HG03103 (cell line): ENCODE data around the gene TMC1.
A peak's percentile ranks its signal among the peaks of the same experiment; 100 is the strongest.
"Not testable (repeated sequence)": the region's sequence is repeated elsewhere in the genome, so short reads cannot be mapped to it uniquely, and the experiment has no call there.

Experiments
- ATAC-seq: cut with Tn5 transposase; IDR thresholded peaks from one replicate; pipeline ENCODE4 v1.9.1; 2021; ENCODE audit warnings: low read depth; ENCODE audit not compliant: unreplicated experiment

The TMC1 gene

DNA sequence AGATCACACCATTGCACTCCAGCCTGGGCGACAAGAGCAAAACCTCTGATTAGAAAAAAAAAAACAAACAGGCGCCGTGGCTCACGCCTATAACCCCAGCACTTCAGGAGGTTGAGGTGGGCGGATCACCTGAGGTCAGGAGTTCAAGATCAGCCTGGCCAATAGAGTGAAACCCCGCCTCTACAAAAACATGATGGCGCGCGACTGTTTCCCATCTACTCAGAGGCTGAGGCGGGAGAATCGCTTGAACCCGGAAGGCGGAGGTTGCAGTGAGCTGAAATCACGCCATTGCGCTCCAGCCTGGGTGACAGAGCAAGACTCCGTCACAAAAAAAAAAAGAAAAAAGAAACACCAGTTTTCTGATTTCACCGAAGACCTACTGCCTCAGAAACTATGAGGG, at the start of gene TMC1:
TMC1 (plus strand) TSS at position 193 of the 400 bp plus-strand sequence. CDS start 127,041 bp downstream, outside the sequence.
- not testable (repeated sequence) for ATAC-seq

DNA sequence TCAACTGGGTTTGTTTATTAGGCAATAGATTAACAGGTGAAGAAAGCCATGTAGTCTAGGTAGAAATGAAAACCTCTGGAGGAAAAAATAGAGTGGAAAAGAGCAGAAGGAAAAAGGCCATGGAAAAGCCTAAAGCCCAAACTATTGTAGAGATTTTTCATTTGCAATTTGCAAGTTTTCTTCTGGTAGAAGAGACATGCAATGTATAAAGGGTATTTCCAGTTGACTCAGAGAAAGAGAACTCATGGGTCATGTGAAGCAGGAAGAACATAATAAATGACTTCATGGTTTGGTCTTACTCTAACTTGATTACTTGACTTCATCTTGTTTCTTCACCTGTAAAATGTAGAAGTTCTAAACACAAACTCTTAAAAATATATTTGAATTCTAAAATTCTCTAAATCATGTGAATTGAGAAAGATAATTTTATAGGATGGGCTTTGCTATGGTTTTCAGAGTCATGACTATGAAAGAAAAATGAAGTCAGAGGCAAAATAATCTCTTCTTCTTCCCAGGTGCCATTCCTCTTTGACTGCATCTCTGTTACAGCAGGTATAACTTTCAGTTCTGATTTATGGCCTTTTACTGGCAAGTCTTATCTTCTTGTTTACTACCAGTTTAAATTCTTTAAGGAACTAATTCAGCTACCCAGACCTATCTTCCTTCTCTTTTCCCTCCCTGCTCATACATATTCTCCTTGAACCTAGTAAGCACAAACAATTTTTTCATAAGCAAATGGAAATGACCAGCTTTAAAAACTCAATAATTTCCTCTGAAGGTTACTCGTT, 47.7 kb upstream of the TMC1 start:
- peak; percentile 59 for ATAC-seq

DNA sequence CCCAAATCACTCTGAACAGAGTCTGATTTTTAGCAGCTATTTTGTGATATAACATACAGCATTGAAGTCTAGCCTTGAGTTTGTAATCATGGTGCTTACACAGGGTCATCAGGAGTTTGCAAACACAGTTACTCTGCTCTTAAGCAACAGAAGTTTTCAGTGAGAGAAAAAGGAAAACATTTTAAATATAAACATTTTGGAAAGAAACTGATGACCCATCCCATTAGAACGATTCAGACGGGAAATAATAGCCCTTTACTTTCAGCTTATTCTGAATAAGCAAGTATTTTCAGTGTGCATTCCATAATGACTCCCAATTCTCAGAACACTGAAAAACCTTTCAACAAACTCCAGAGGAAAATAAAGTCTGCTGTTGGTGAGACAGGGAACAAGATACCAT, 46.7 kb upstream of the TMC1 start:
- ATAC-seq = no peak

DNA sequence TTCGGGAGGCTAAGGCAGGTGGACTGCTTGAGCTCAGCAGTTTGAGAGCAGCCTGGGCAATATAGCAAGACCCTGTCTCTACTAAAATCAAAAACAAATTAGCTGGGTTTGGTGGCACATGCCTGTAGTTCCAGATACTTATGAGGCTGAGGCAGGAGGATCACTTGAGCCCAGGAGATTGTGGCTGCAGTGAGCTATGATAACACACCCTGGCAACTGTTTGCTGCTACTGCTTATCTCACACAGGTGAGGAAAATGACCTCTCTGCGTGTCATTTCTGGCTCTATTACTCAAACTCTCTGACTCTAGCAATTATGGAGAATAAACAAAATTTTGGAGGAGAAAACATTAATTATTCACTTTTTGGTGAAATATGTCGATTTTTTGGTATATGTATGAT, 45.3 kb upstream of the TMC1 start:
- ATAC-seq = no peak

DNA sequence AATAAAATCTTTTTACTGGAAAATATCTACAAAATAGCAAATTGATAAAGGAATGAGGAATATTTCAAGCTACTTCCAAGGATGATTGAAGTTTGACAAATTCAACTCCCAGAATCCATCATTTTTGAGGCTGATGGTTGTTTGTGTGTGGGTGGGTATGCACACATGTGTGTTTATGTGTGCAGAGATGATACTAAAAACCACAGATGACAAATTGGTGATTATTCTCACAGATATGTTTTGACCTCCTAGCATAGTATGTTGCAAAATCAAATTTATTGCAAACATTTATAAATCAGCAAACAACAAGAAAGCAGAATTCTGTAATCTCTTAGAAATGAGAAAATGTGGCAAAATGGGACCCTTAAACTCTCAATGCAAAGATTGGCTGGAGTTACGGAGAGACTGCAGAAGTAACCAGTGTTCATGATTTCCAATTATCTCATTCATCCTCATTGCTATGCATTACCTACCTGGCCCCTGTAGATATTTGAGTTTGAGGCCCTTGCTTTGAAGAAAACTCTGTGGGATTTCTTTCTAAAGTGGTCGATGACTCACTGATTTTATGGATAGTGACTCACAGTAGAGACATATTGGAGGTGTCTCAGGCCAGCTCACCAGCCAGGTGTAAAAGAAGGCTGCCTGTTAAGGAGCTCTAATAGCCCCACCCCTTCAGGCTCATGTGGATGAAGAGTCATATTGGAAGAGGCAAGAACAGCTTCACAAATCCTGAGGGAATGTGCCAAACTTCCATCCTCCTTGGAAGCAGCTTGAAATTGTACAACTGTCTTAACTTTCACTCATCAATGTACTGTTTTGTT, 44.6 kb upstream of the TMC1 start:
- ATAC-seq = no peak

DNA sequence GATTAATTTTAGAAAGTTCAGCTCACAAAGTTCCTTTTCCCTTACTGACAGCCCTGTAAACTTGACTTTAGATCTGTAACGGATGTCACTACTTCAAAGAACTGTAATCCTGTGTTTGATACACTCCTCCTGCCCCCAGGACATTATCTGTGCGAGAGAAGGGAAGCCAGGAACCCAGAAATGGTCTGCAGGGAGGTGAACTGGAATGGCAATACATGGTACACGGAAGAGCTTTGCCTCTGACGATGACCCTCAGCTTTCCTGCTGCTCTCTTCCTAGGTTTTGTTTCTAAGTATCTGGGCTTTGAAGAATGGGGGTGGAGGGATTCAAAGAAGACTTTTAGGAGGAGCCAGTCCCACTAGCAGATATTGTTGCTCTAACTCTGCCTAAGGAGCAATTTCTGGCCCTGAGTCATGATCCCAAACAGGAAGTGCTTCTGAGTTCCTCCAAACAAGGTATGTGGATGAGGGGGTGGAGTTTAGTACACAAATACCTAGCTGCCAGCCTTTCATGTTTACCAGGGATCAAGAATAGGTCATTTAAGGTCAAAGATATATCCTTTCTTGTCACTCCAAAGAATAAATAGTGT, 43.4 kb upstream of the TMC1 start:
- ATAC-seq = no peak

DNA sequence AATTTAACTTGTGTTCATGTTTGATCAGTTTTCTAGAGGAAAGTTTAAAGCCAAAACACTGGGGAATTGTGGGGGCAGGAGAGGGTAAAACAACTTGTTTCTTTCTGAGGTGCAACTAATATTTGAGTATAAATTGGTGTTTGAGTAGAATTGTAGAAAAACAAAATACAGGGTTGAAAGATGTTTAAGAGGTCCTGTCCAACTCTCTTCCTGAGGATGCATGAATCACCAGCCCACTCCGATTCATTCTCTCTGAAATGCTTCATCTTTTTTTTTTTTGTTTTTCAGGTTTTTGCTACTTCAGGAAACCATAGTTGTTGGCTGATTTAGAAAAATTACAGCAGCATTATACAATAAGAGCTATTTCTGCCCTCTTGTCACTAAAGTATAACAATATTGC, 42.4 kb upstream of the TMC1 start:
- ATAC-seq = no peak

DNA sequence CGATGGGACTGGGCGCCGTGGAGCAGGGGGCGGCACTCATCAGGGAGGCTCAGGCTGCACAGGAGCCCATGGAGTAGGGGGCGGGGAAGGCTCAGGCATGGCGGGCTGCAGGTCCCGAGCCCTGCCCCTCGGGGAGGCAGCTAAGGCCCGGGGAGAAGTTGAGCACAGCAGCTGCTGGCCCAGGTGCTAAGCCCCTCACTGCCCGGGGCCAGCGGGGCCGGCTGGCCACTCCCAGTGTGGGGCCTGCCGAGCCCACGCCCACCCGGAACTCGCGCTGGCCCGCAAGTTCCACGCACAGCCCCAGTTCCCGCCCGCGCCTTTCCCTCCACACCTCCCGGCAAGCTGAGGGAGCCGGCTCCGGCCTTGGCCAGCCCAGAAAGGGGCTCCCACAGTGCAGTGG, 41.1 kb upstream of the TMC1 start:
- ATAC-seq = not testable (repeated sequence)

DNA sequence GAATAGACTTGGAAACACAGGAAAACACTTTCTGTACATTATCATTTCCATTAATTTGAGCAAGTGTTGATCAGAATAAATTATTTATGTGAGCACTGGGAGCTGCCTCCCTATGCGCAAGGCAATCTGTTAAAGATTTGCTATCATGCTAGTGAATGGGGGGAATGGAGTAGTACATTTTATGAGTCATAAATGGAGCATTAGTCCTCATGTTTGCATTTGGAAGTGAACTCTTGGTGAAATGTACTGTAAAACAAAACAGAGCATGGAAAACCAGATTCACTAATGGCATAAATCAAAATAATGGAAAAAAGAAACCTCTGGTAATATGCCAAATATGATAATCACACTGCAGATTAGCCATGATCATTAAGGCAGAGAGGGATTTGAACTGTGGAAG, 40.5 kb upstream of the TMC1 start:
- no peak for ATAC-seq

DNA sequence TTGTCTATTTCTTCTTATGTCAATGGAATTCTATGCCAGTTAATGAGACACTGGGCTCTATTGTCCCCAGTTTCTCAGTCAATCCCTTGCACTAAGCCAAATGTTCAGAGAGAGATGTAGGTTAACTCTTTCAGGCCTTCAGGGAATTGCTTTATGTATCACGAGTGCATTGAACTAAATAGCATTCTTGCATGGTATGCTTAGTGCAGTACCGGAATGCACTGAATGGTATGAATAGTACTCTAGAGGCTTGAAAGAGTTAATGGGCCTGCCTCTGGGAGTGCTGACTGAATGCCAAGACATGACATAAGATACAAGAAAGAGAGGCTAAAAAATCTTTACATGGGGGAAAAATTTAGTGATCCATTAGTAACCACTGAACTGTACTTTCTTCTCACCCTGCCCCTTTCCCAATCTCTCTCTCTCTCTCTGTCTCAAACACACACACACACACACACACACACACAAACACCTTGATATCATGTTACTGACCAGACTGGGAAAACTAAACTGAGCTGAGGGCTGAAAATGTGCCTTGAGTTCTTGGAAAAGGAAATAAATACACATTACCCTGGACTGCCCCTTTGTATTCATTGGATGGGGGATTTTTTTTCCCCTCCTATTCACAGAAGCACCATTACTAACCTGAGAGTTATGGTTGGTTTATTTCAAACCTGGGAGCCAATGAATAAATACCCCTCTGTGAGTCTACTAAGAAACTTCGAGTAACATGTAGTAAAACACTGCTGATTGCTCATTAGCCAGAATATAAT, 35.4 kb upstream of the TMC1 start:
- ATAC-seq = no peak

DNA sequence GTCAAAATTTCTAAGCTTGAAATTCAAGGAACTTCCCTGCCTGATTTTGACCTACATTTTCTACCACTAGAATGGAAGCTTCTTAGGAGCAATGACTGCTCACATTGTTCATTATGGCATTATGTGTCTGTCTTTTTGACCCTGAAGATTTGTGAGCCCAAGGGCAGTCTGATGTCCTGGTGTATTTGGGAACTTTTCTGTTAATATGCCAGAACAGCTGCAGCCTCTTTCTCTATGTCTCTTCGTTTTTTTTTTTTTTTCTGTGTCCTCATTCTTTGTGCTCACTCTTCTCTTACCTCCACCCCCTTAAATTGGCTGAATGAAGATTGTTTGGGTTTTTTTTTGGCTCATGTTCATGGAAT, 34.8 kb upstream of the TMC1 start:
- no peak for ATAC-seq

DNA sequence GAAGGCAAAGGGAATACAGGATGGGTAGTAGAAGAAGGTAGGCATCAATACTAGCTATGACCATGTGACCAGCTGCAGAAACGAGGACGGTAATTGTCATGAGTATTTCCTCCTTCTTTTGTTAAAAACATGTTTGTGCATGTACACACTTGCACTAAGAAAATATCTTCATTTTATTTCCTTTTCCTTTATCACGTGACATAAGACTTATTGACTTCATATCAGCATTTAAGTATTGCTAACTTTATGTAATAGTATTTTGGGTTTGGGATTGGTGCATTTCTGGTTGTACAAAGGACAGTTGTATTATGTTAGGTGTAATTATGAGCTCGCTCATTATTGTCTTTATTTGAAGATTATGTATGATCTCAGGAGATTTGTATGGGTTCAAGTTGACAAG, 33.7 kb upstream of the TMC1 start:
- ATAC-seq = not testable (repeated sequence)

DNA sequence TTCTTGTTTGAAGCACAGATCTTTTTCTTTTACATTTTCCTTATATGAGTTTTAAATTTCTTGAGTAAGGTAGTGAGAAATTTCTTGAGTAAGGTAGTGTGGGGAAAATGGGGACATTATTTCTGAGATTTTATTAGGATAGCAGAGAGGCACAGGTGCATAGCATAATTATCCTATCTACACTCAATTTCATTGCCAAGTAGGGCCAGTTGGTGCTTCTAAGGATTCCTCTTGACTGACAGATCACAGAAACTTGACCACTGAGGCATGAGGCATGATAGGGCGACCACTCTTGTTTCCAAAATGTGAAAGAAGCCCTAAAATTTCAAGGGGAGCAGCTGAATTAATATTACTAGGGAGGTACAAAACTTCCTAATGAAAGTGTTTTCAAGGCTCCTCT, 31.4 kb upstream of the TMC1 start:
- ATAC-seq = no peak

DNA sequence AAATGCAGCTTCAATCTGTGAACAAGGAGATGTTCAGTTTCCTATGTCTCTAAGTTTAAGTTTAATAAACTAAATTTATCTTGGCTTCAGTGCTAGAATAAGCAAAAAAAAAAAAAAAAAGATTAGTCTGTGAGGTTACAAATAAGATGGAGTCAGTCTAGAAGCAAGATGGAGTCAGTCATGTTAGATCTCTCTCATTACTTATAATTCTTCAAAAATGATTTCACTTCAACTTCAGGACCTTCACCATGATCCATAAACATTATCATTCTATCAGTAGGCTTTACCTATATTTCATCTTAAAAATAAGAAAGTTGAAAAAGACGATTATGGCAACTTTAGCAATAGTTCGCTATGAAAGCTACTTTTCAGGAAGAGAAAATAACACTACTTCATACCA, 30.2 kb upstream of the TMC1 start:
- no peak for ATAC-seq

DNA sequence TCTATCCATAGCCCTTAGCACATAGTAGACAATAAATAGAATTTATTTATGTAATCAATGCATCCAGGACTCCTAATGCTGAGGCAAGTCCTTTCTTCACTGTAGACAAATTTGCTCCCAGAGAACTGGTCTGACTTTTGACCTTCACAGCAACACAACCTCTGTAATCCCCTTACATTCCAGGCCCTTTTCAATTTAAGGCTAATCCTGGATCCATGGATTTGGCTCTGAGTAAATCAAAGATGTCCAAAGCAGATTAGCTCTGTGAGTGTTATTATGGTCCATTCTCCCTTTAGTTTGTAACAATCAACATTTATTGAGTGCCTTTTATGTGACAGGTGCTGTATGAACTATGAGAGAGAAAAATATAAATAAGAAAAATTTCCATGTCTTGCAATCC, 27.4 kb upstream of the TMC1 start:
- no peak for ATAC-seq

DNA sequence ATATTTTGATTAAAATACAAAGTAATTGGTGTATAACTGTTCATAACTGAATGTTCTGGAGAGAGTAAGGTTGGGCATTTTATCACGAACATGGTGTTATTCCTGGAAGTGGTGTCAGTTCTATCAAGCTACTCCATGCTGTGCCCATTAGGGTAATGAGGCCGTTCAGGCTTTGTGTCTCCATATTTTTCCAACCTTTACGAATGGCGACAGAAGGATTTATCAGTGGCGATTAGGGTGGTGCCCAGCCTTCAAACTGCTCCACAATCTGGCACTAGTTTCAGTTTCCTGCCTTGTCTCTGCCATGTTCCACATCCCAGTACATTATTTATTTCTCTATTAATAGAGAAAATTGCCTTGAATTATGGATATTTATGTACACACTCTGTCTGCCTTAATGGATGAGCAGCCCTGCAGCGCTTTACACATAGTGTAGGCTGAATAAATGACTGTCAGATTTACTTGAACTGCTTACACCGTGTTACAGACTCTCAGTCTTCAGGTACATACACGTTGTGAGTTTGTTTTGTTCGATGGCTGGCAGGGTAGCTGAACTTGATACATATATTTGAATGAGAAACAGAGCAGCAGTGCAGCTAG, 23.9 kb upstream of the TMC1 start:
- no peak for ATAC-seq

DNA sequence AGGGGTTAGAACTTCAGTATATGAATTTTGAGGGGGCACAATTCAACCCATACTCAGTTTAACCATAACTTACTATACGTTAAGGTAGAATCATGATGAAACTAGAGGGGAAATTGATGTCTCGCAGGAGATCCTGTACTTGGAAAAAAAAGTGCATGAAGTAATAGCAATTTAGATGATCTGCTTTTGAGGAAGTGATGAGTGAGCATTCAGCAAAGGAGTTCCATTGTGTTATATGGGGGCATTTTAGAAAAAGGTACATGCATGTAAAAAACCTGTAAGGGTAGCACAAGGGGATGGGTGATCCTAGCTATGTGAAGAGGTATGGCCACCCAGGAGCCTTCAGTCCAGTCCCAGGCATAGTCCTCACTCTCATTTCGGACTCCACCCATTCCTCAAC, 14.8 kb upstream of the TMC1 start:
- ATAC-seq = no peak

DNA sequence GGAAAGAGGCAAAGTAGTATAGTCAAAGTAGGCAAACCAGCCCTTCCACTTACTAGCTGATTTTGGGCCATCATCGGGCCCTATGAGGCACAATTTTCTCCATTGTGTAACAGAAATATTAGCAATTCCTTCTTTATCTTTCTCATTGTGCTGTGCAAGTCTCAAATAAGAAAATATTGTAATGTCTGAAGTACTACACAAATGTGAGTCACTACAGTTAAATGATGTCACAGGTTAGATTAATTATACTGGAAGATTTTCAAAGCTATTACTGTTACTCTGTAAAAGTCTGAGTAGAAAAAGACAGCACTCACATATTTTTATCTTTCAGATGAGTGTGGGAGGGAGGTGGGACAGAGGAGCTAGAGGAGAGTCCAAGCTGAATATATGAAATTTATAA, 12.4 kb upstream of the TMC1 start:
- ATAC-seq = no peak

DNA sequence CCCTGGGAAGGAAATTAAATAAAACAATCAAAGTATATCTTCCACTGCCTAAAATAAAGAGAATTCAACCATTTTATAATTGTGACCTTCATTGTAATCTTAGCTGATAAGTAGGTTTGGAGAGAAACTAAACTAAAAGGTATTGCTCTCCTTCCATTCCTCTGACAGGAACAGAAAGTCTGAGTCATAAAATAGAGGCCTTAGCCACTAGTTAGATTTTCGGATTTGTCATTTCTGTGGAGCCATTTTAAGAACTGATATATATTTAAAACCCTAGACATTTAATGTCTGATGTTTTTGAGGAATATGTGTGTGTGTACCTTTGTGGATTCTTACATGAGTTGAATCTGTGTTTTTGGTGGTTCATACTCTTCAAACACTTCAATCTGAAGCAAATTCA, 11.8 kb upstream of the TMC1 start:
- peak; percentile 91 for ATAC-seq

DNA sequence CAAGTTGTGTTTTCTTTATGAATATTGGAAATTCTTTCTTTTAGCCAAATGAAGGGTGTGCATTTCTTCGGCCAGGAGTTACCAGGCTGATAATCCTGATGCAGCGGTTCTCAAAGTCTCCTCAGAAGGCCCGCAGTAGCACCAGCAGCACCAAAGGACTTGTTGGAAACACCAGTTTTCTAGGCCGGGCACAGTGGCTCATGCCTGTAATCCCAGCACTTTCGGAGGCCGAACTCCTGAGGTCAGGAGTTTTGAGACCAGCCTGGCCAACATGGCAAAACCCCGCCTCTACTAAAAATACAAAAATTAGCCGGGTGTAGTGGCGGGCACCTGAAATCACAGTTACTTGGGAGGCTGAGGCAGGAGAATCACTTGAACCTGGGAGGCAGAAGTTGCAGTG, 397 bp upstream of the TMC1 start:
- not testable (repeated sequence) for ATAC-seq
